HepG2 (cell line): ENCODE results near the gene UCP1. TPM values are rescaled to one million over a fixed set of nuclear protein-coding genes. Genes with fewer than 3 reads are reported as not detected.

Source experiments
- ATF7-NPFF ChIP-seq: sonication (generic); formaldehyde crosslinking; IDR thresholded peaks from 2 replicates; pipeline ENCODE4 v1.8.1; 2023; ENCODE audit warnings: mild to moderate bottlenecking, low read depth, missing genetic modification reagents, moderate library complexity
- EHMT2 ChIP-seq: fragments of 200-600 bp; sonication (generic); IDR thresholded peaks from 2 replicates; pipeline ENCODE4 v1.7.0; 2017; ENCODE audit warnings: antibody characterized with exemption, low read depth, low read length, borderline replicate concordance
- GATAD1 ChIP-seq: IDR thresholded peaks from 2 replicates; pipeline ENCODE4 v1.6.1; 2016; ENCODE audit warnings: missing genetic modification reagents, missing compliant biosample characterization
- GTF3A ChIP-seq: sonication (generic); formaldehyde crosslinking; conservative IDR thresholded peaks from 2 replicates; pipeline ENCODE4 v1.4.0; 2020; ENCODE audit warnings: mild to moderate bottlenecking, missing genetic modification reagents
- HOXA5 ChIP-seq: sonication (generic); formaldehyde crosslinking; IDR thresholded peaks from 2 replicates; pipeline ENCODE4 v1.4.0; 2020; ENCODE audit warnings: missing genetic modification reagents
- MAFK ChIP-seq, 2 experiments: IDR thresholded peaks in 1 of 2; conservative IDR thresholded peaks in 1 of 2; 2 replicates each; pipeline ENCODE4 v1.6.1; 2011; ENCODE audit warnings: improper control_type of control experiment in 2 of 2, low read length in 2 of 2
- SOX6 ChIP-seq, 2 experiments: fragments of 450-650 bp in 1 of 2; sonication (generic) in 1 of 2; formaldehyde crosslinking in 1 of 2; IDR thresholded peaks; 2 replicates each; pipeline versions ENCODE4 v1.4.0 to v1.6.1; 2017 to 2020; ENCODE audit warnings: antibody characterized with exemption in 1 of 2, mild to moderate bottlenecking in 1 of 2, missing genetic modification reagents in 1 of 2
- ZMYM2 ChIP-seq: sonication (generic); formaldehyde crosslinking; IDR thresholded peaks from 2 replicates; pipeline ENCODE4 v1.8.0; 2022; ENCODE audit warnings: mild to moderate bottlenecking, missing genetic modification reagents
- ZNF143 ChIP-seq: sonication (generic); formaldehyde crosslinking; IDR thresholded peaks from 2 replicates; pipeline ENCODE4 v1.4.0; 2020; ENCODE audit warnings: missing genetic modification reagents
- ZNF552 ChIP-seq: sonication (generic); formaldehyde crosslinking; IDR thresholded peaks from 2 replicates; pipeline ENCODE4 v1.9.0; 2022; ENCODE audit warnings: missing genetic modification reagents, mild to moderate bottlenecking, borderline replicate concordance
- ZNF557 ChIP-seq: sonication (generic); formaldehyde crosslinking; IDR thresholded peaks from 2 replicates; pipeline ENCODE4 v1.4.0; 2020; ENCODE audit warnings: missing genetic modification reagents
- ZNF572 ChIP-seq: sonication (generic); formaldehyde crosslinking; IDR thresholded peaks from 2 replicates; pipeline ENCODE4 v1.5.1; 2020; ENCODE audit warnings: mild to moderate bottlenecking, missing genetic modification reagents
- ZNF7 ChIP-seq: IDR thresholded peaks from 2 replicates; pipeline ENCODE4 v1.6.1; 2016; ENCODE audit warnings: missing biosample characterization, missing genetic modification reagents
- polyA plus RNA-seq, 8 experiments: library from polyadenylated mRNA; depleted of rRNA in 3 of 8; stranded (reverse) in 7 of 8; unstranded in 1 of 8; fragments of >200 nt; fragmentation: Illumina TruSeq in 4 of 8; extraction: Trizol in 4 of 8; gene quantifications; 2 replicates each; pipeline versions ENCODE4 v1.2.1 to v1.2.3, GENCODE V29; 2011 to 2016; ENCODE audit warnings: low read depth in 4 of 8, missing spikeins in 1 of 8, mixed read lengths in 1 of 8; ENCODE audit not compliant: insufficient read depth in 1 of 8
- total RNA-seq, 5 experiments: library from RNA; depleted of rRNA; stranded (reverse); fragments of >200 nt; fragmentation: Illumina TruSeq; extraction: Trizol; gene quantifications; 2 replicates each; pipeline ENCODE4 v1.2.3, GENCODE V29; 2016; ENCODE audit warnings: low read depth in 1 of 5
- TF ChIP-seq, protein P1 (sequence below): sonication (generic); formaldehyde crosslinking; IDR thresholded peaks from 2 replicates; pipeline ENCODE4 v1.4.0; 2020; ENCODE audit warnings: missing genetic modification reagents
- TF ChIP-seq, protein P2 (sequence below): sonication (generic); formaldehyde crosslinking; IDR thresholded peaks from 2 replicates; pipeline ENCODE4 v1.5.1; 2020; ENCODE audit warnings: mild to moderate bottlenecking, moderate library complexity, missing genetic modification reagents
- TF ChIP-seq, protein P3 (sequence below): sonication (generic); formaldehyde crosslinking; IDR thresholded peaks from 2 replicates; pipeline ENCODE4 v1.8.0; 2022; ENCODE audit warnings: missing genetic modification reagents, mild to moderate bottlenecking, moderate library complexity, borderline replicate concordance

Gene UCP1
- total and polyA plus RNA-seq, 2 of the 13 experiments (the other 11 are each of a cell fraction or from before 2014, with no cell fraction given): 0.11 TPM

DNA sequence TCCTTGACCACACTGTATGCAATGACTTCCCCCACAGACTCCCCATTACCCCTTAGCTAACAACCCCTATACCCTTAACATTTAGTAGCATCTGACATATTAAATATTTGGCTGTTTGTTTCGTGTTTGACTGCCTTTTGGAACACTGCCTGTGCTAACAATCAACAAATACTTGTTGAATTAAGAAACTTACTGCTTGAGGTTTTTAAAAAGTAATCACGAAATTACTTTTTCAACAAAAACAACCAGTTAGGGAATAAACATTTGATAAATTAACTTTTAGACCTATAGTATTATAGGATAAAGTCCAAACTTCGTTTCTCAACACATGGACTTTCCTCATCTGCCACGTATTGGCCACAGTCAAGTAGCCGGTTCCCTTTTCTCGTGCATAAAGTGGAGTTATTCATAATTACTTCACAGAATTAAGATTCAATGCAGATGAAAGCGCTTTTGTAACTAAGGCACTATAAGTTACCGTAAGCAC lies 45.3 kb downstream of the UCP1 start (continued):
- TF ChIP-seq, protein P1, sequence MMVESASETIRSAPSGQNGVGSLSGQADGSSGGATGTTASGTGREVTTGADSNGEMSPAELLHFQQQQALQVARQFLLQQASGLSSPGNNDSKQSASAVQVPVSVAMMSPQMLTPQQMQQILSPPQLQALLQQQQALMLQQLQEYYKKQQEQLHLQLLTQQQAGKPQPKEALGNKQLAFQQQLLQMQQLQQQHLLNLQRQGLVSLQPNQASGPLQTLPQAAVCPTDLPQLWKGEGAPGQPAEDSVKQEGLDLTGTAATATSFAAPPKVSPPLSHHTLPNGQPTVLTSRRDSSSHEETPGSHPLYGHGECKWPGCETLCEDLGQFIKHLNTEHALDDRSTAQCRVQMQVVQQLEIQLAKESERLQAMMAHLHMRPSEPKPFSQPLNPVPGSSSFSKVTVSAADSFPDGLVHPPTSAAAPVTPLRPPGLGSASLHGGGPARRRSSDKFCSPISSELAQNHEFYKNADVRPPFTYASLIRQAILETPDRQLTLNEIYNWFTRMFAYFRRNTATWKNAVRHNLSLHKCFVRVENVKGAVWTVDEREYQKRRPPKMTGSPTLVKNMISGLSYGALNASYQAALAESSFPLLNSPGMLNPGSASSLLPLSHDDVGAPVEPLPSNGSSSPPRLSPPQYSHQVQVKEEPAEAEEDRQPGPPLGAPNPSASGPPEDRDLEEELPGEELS (CRISPR knock-in tag): no peak
- no peak for TF ChIP-seq ZNF552 (CRISPR knock-in tag)
- TF ChIP-seq MAFK (conservative IDR thresholded peaks at IDR 0.05 in 1 of 2, IDR thresholded peaks at IDR 0.05 in 1 of 2; ENCODE audit: low read length in 2 of 2): no peak
- TF ChIP-seq EHMT2: peak; percentile 83; the same call in 1 of the 2 replicates
- TF ChIP-seq, protein P2, sequence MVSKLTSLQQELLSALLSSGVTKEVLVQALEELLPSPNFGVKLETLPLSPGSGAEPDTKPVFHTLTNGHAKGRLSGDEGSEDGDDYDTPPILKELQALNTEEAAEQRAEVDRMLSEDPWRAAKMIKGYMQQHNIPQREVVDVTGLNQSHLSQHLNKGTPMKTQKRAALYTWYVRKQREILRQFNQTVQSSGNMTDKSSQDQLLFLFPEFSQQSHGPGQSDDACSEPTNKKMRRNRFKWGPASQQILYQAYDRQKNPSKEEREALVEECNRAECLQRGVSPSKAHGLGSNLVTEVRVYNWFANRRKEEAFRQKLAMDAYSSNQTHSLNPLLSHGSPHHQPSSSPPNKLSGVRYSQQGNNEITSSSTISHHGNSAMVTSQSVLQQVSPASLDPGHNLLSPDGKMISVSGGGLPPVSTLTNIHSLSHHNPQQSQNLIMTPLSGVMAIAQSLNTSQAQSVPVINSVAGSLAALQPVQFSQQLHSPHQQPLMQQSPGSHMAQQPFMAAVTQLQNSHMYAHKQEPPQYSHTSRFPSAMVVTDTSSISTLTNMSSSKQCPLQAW: no peak
- TF ChIP-seq ZNF572 (CRISPR knock-in tag): no peak
- TF ChIP-seq, protein P3, sequence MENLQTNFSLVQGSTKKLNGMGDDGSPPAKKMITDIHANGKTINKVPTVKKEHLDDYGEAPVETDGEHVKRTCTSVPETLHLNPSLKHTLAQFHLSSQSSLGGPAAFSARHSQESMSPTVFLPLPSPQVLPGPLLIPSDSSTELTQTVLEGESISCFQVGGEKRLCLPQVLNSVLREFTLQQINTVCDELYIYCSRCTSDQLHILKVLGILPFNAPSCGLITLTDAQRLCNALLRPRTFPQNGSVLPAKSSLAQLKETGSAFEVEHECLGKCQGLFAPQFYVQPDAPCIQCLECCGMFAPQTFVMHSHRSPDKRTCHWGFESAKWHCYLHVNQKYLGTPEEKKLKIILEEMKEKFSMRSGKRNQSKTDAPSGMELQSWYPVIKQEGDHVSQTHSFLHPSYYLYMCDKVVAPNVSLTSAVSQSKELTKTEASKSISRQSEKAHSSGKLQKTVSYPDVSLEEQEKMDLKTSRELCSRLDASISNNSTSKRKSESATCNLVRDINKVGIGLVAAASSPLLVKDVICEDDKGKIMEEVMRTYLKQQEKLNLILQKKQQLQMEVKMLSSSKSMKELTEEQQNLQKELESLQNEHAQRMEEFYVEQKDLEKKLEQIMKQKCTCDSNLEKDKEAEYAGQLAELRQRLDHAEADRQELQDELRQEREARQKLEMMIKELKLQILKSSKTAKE (CRISPR knock-in tag): no peak
- TF ChIP-seq ZNF143 (CRISPR knock-in tag): no peak
- TF ChIP-seq GATAD1 (CRISPR knock-in tag): no peak
- TF ChIP-seq SOX6 (IDR thresholded peaks at IDR 0.05): no peak
- no peak for TF ChIP-seq SOX6 (CRISPR knock-in tag; IDR thresholded peaks at IDR 0.05)
- no peak for TF ChIP-seq ZNF557 (CRISPR knock-in tag)
- 0 out of 2 replicates have a peak, but pooled peaks have one; percentile 19 for TF ChIP-seq GTF3A (CRISPR knock-in tag)
- no peak for TF ChIP-seq ZNF7
- TF ChIP-seq ZMYM2 (CRISPR knock-in tag): peak; percentile 72; the same call in 1 of the 2 replicates
- TF ChIP-seq HOXA5 (CRISPR knock-in tag): no peak
- TF ChIP-seq ATF7-NPFF: no peak
